HepG2 (cell line): ENCODE measurements around the gene BLOC1S4. TPM values are rescaled to one million over a fixed set of nuclear protein-coding genes. Genes with fewer than 3 reads are reported as not detected.

ENCODE experiments used
- BCL6 ChIP-seq: IDR thresholded peaks from 2 replicates; pipeline ENCODE4 v1.6.1; 2016; ENCODE audit warnings: missing genetic modification reagents, missing compliant biosample characterization
- FOSL1 ChIP-seq: sonication (generic); formaldehyde crosslinking; IDR thresholded peaks from 2 replicates; pipeline ENCODE4 v1.9.0; 2021; ENCODE audit warnings: missing genetic modification reagents, borderline replicate concordance
- FOXJ3 ChIP-seq: sonication (generic); formaldehyde crosslinking; IDR thresholded peaks from 2 replicates; pipeline ENCODE4 v1.4.0; 2020; ENCODE audit warnings: missing genetic modification reagents, mild to moderate bottlenecking, borderline replicate concordance
- HOXA7 ChIP-seq: sonication (generic); formaldehyde crosslinking; IDR thresholded peaks from 2 replicates; pipeline ENCODE4 v1.8.1; 2022; ENCODE audit warnings: mild to moderate bottlenecking, missing genetic modification reagents, moderate library complexity
- KDM1A ChIP-seq: IDR thresholded peaks from 2 replicates; pipeline ENCODE4 v1.6.1; 2016; ENCODE audit warnings: missing compliant biosample characterization
- MAZ ChIP-seq, 2 experiments: sonication (generic) in 1 of 2; formaldehyde crosslinking in 1 of 2; IDR thresholded peaks; 2 replicates each; pipeline versions ENCODE4 v1.5.0 to v1.6.1; 2012 to 2020; ENCODE audit warnings: low read depth in 2 of 2, mild to moderate bottlenecking in 2 of 2, borderline replicate concordance in 1 of 2, improper control_type of control experiment in 1 of 2, low read length in 1 of 2, missing genetic modification reagents in 1 of 2, moderate library complexity in 1 of 2
- MBD4 ChIP-seq: IDR thresholded peaks from 2 replicates; pipeline ENCODE4 v1.6.1; 2012; ENCODE audit warnings: low read length, inconsistent platforms, borderline replicate concordance
- PCBP1 ChIP-seq: fragments of 200-400 bp; formaldehyde crosslinking; IDR thresholded peaks from 2 replicates; pipeline ENCODE4 v1.6.1; 2017; ENCODE audit warnings: mild to moderate bottlenecking, low read depth, low read length, borderline replicate concordance
- REPIN1 ChIP-seq: sonication (generic); formaldehyde crosslinking; IDR thresholded peaks from 2 replicates; pipeline ENCODE4 v1.8.0; 2022; ENCODE audit warnings: missing genetic modification reagents, low read depth, mild to moderate bottlenecking, borderline replicate concordance
- SNAI1 ChIP-seq: sonication (generic); formaldehyde crosslinking; IDR thresholded peaks from 2 replicates; pipeline ENCODE4 v1.5.0; 2020; ENCODE audit warnings: mild to moderate bottlenecking, missing genetic modification reagents, borderline replicate concordance
- TBL1XR1 ChIP-seq: fragments of 150-350 bp; IDR thresholded peaks from 2 replicates; pipeline ENCODE4 v1.6.1; 2014; ENCODE audit warnings: borderline replicate concordance, low read length; ENCODE audit not compliant: partially characterized antibody
- XRCC5 ChIP-seq: fragments of 200-400 bp; formaldehyde crosslinking; optimal IDR thresholded peaks from 2 replicates; pipeline ENCODE3; 2017; ENCODE audit warnings: mild to moderate bottlenecking, low read length
- ZFP1 ChIP-seq: IDR thresholded peaks from 2 replicates; pipeline ENCODE4 v1.6.1; 2016
- ZFP37 ChIP-seq: sonication (generic); formaldehyde crosslinking; IDR thresholded peaks from 2 replicates; pipeline ENCODE4 v1.4.0; 2020; ENCODE audit warnings: missing genetic modification reagents, borderline replicate concordance
- ZKSCAN5 ChIP-seq: sonication (generic); formaldehyde crosslinking; IDR thresholded peaks from 2 replicates; pipeline ENCODE4 v1.5.1; 2020; ENCODE audit warnings: mild to moderate bottlenecking, missing genetic modification reagents
- ZNF12 ChIP-seq: sonication (generic); formaldehyde crosslinking; IDR thresholded peaks from 2 replicates; pipeline ENCODE4 v1.5.0; 2020; ENCODE audit warnings: missing genetic modification reagents
- ZNF317 ChIP-seq: sonication (generic); formaldehyde crosslinking; IDR thresholded peaks from 2 replicates; pipeline ENCODE4 v1.5.0; 2020; ENCODE audit warnings: mild to moderate bottlenecking, missing genetic modification reagents
- ZNF382 ChIP-seq: sonication (generic); formaldehyde crosslinking; IDR thresholded peaks from 2 replicates; pipeline ENCODE4 v1.5.0; 2020; ENCODE audit warnings: missing genetic modification reagents, mild to moderate bottlenecking, borderline replicate concordance
- ZNF432 ChIP-seq: sonication (generic); formaldehyde crosslinking; IDR thresholded peaks from 2 replicates; pipeline ENCODE4 v1.5.0; 2020; ENCODE audit warnings: missing genetic modification reagents, mild to moderate bottlenecking, borderline replicate concordance
- ZNF484 ChIP-seq: sonication (generic); formaldehyde crosslinking; IDR thresholded peaks from 2 replicates; pipeline ENCODE4 v1.5.1; 2020; ENCODE audit warnings: mild to moderate bottlenecking, low read depth, missing genetic modification reagents, borderline replicate concordance
- ZNF510 ChIP-seq: sonication (generic); formaldehyde crosslinking; IDR thresholded peaks from 2 replicates; pipeline ENCODE4 v1.4.0; 2020; ENCODE audit warnings: low read depth, mild to moderate bottlenecking, missing genetic modification reagents
- ZNF550 ChIP-seq: sonication (generic); formaldehyde crosslinking; IDR thresholded peaks from 2 replicates; pipeline ENCODE4 v1.4.0; 2020; ENCODE audit warnings: mild to moderate bottlenecking, missing genetic modification reagents, borderline replicate concordance
- ZNF598 ChIP-seq: sonication (generic); formaldehyde crosslinking; IDR thresholded peaks from 2 replicates; pipeline ENCODE4 v1.5.1; 2020; ENCODE audit warnings: mild to moderate bottlenecking, missing genetic modification reagents, borderline replicate concordance
- ZNF619 ChIP-seq: sonication (generic); formaldehyde crosslinking; IDR thresholded peaks from 2 replicates; pipeline ENCODE4 v1.4.0; 2020; ENCODE audit warnings: mild to moderate bottlenecking, missing genetic modification reagents
- ZNF775 ChIP-seq: sonication (generic); formaldehyde crosslinking; IDR thresholded peaks from 2 replicates; pipeline ENCODE4 v1.4.0; 2020; ENCODE audit warnings: missing genetic modification reagents, mild to moderate bottlenecking, moderate library complexity, borderline replicate concordance
- ZNF879 ChIP-seq: sonication (generic); formaldehyde crosslinking; IDR thresholded peaks from 2 replicates; pipeline ENCODE4 v1.8.1; 2023; ENCODE audit warnings: missing genetic modification reagents
- ZSCAN21 ChIP-seq: sonication (generic); formaldehyde crosslinking; IDR thresholded peaks from 2 replicates; pipeline ENCODE4 v1.8.0; 2022; ENCODE audit warnings: mild to moderate bottlenecking, missing genetic modification reagents, moderate library complexity, borderline replicate concordance
- polyA plus RNA-seq, 8 experiments: library from polyadenylated mRNA; depleted of rRNA in 3 of 8; stranded (reverse) in 7 of 8; unstranded in 1 of 8; fragments of >200 nt; fragmentation: Illumina TruSeq in 4 of 8; extraction: Trizol in 4 of 8; gene quantifications; 2 replicates each; pipeline versions ENCODE4 v1.2.1 to v1.2.3, GENCODE V29; 2011 to 2016; ENCODE audit warnings: low read depth in 4 of 8, missing spikeins in 1 of 8, mixed read lengths in 1 of 8; ENCODE audit not compliant: insufficient read depth in 1 of 8
- total RNA-seq, 5 experiments: library from RNA; depleted of rRNA; stranded (reverse); fragments of >200 nt; fragmentation: Illumina TruSeq; extraction: Trizol; gene quantifications; 2 replicates each; pipeline ENCODE4 v1.2.3, GENCODE V29; 2016; ENCODE audit warnings: low read depth in 1 of 5
- TF ChIP-seq, protein P1 (sequence below): sonication (generic); formaldehyde crosslinking; IDR thresholded peaks from 2 replicates; pipeline ENCODE4 v1.9.0; 2021; ENCODE audit warnings: missing genetic modification reagents, borderline replicate concordance

Gene BLOC1S4
- total and polyA plus RNA-seq, 2 of the 13 experiments (the other 11 are each of a cell fraction or from before 2014, with no cell fraction given) = 15.5 to 20.9 TPM

DNA sequence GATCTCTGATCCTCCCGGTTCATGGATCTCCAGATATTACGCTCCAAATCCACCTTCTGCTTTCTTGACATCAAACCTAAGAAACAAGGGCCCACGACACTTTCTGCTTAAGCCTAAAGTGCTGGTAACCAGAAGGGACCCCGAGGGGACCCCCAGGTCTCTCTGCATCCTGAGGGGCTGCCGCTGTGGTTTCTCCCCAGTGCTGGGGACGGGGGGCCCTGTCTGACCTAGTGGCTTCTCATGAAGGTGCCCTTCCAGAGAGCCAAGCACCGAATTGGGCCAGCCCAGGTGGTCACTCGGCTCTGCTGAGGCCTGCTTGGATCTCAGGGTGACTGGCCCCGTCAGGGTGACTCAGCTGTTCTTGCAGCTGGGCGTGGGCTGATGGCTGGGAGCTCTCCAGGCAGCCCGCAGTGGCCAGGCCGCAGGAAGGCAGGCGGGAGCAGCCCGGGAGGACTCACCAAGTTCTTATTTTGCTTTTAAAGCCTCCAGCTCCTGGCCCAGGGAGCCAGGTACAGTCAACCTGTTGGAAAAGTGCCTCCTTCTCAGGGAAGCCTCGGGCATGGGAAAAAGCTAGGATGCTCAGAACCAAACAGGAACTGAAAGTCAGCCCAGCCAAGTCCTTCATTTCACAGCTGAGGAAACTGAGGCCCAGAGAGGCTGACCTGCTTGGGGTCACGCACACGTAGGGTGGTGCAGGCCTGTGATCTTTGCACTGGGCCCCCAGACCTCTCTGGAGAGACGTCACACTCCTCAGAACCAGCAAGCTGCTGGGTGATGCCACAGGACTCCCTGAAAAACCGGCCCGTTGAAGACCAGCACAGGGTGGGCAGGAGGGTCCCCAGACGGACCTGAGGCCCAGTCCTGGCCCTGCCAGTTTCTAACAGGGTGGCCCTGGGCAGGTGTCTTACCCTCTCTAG lies 16.7 kb downstream of the BLOC1S4 start (continued):
- no peak for TF ChIP-seq MBD4
- TF ChIP-seq ZNF317 (CRISPR knock-in tag) = no peak
- no peak for TF ChIP-seq TBL1XR1
- no peak for TF ChIP-seq KDM1A (CRISPR knock-in tag)
- no peak; the same call in 1 of the 2 replicates for TF ChIP-seq ZFP37 (CRISPR knock-in tag)
- no peak for TF ChIP-seq ZNF550 (CRISPR knock-in tag)
- TF ChIP-seq REPIN1 (CRISPR knock-in tag) = no peak; the same call in 1 of the 2 replicates
- TF ChIP-seq HOXA7 (CRISPR knock-in tag) = no peak
- TF ChIP-seq MAZ (IDR thresholded peaks at IDR 0.05; ENCODE audit: borderline replicate concordance, low read depth, low read length) = no peak
- no peak for TF ChIP-seq MAZ (CRISPR knock-in tag; IDR thresholded peaks at IDR 0.05; ENCODE audit: low read depth)
- no peak for TF ChIP-seq ZNF510 (CRISPR knock-in tag)
- no peak for TF ChIP-seq PCBP1
- TF ChIP-seq ZNF382 = no peak
- TF ChIP-seq ZKSCAN5 (CRISPR knock-in tag) = no peak
- no peak for TF ChIP-seq ZNF432 (CRISPR knock-in tag)
- no peak for TF ChIP-seq FOXJ3
- no peak for TF ChIP-seq SNAI1 (CRISPR knock-in tag)
- no peak for TF ChIP-seq ZNF879 (CRISPR knock-in tag)
- no peak for TF ChIP-seq ZNF484 (CRISPR knock-in tag)
- TF ChIP-seq XRCC5 = peak; percentile 27
- TF ChIP-seq FOSL1 (CRISPR knock-in tag) = peak; percentile 48; the same call in 1 of the 2 replicates
- no peak for TF ChIP-seq ZNF619
- no peak for TF ChIP-seq BCL6 (CRISPR knock-in tag)
- TF ChIP-seq ZNF598 (CRISPR knock-in tag) = no peak; the same call in 1 of the 2 replicates
- TF ChIP-seq ZFP1 (CRISPR knock-in tag) = no peak
- TF ChIP-seq, protein P1, sequence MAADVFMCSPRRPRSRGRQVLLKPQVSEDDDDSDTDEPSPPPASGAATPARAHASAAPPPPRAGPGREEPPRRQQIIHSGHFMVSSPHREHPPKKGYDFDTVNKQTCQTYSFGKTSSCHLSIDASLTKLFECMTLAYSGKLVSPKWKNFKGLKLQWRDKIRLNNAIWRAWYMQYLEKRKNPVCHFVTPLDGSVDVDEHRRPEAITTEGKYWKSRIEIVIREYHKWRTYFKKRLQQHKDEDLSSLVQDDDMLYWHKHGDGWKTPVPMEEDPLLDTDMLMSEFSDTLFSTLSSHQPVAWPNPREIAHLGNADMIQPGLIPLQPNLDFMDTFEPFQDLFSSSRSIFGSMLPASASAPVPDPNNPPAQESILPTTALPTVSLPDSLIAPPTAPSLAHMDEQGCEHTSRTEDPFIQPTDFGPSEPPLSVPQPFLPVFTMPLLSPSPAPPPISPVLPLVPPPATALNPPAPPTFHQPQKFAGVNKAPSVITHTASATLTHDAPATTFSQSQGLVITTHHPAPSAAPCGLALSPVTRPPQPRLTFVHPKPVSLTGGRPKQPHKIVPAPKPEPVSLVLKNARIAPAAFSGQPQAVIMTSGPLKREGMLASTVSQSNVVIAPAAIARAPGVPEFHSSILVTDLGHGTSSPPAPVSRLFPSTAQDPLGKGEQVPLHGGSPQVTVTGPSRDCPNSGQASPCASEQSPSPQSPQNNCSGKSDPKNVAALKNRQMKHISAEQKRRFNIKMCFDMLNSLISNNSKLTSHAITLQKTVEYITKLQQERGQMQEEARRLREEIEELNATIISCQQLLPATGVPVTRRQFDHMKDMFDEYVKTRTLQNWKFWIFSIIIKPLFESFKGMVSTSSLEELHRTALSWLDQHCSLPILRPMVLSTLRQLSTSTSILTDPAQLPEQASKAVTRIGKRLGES (CRISPR knock-in tag) = no peak
- TF ChIP-seq ZSCAN21 (CRISPR knock-in tag) = 0 out of 2 replicates have a peak, but pooled peaks have one; percentile 40
- TF ChIP-seq ZNF775 = no peak
- TF ChIP-seq ZNF12 = no peak
